GM12874 (cell line): ENCODE measurements around the gene MAN2B1.

Experiments used
- TF ChIP-seq, protein P1 (sequence below): IDR thresholded peaks from 2 replicates; pipeline ENCODE4 v1.5.1; 2011; ENCODE audit warnings: low read depth, mild to moderate bottlenecking, control low read depth, low read length, moderate library complexity; ENCODE audit not compliant: insufficient read depth

The MAN2B1 gene

DNA sequence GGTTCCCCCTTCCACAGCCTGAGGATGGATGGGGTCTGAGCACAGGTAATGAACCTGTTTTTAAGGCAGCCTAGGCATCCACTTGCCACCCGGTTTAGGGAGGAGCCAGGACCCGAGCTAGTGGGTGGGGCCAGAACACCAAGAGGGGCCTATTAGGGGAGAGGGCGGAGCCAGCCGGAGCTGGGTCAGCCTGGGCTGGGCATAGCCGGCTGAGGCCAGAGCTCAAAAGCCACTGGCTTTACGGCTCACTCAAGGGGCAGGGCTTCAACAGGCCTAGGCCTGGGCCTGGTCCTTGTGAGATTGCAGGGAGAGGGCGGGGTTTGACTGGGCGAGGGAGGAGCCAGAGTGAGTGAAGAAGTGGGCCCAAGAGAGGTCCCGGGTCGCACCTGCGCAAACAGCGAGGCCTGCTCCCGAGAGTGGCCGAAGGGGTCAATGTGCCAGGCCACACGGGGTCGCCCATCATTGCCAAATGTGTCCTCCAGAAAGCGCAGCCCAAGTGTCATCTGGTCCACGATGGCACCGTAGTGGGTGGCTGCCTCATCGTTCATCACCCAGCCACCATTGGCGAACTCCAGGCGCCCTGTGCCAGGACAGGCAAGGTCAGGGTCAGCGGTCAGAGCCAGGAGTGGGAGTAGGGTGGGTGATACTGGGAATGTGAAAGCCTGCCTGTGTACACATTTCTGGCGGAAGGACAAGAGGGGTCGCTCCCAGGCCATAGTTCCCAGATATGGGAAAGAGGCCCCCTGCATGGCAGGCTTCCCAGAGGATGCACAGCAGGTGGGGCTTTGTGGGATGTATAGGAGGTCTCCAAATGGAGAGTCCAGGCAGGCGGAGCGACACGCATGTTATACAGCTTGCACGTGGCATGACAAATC, 1.9 kb downstream of the MAN2B1 start:
- TF ChIP-seq, protein P1, sequence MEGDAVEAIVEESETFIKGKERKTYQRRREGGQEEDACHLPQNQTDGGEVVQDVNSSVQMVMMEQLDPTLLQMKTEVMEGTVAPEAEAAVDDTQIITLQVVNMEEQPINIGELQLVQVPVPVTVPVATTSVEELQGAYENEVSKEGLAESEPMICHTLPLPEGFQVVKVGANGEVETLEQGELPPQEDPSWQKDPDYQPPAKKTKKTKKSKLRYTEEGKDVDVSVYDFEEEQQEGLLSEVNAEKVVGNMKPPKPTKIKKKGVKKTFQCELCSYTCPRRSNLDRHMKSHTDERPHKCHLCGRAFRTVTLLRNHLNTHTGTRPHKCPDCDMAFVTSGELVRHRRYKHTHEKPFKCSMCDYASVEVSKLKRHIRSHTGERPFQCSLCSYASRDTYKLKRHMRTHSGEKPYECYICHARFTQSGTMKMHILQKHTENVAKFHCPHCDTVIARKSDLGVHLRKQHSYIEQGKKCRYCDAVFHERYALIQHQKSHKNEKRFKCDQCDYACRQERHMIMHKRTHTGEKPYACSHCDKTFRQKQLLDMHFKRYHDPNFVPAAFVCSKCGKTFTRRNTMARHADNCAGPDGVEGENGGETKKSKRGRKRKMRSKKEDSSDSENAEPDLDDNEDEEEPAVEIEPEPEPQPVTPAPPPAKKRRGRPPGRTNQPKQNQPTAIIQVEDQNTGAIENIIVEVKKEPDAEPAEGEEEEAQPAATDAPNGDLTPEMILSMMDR, result no peak

DNA sequence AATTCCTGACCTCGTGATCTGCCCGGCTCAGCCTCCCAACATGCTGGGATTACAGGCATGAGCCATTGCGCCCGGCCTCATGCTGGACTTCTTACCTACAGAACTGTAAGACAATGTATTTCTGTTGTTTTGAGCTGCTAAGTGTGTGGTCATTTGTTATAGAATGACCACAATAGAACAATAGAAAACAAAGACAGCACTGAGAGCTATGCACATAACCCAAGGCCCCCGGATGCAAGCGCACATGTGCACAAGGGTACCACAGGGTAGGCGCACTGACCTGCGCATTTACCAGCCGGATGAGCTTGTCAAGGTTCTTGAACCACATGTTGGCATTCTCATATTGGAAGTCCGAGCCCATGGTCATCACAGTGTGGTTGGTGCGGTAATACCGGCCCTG, 5.6 kb downstream of the MAN2B1 start:
- TF ChIP-seq, protein P1, result no peak

DNA sequence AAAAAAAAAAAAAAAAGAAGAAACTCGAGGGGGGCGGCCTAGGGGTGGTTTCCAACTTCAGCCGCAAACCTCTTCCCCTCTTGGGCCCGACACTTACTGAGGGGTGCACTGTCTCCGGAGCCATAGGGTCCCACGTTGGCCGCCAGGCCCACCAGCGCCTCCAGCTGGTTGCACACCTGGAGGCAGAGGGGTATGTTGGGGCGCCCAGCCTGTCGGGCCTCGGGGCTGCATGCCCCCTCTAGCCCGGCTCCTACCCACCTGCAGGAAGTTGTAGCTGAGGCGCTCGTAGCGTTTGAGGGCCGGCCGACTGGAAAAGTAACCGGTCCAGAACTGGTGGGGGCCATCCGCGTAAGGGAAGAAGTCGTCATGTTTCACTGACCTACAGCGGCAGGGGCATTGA, 8.6 kb downstream of the MAN2B1 start:
- TF ChIP-seq, protein P1, result peak; percentile 27; the same call in 1 of the 2 replicates

DNA sequence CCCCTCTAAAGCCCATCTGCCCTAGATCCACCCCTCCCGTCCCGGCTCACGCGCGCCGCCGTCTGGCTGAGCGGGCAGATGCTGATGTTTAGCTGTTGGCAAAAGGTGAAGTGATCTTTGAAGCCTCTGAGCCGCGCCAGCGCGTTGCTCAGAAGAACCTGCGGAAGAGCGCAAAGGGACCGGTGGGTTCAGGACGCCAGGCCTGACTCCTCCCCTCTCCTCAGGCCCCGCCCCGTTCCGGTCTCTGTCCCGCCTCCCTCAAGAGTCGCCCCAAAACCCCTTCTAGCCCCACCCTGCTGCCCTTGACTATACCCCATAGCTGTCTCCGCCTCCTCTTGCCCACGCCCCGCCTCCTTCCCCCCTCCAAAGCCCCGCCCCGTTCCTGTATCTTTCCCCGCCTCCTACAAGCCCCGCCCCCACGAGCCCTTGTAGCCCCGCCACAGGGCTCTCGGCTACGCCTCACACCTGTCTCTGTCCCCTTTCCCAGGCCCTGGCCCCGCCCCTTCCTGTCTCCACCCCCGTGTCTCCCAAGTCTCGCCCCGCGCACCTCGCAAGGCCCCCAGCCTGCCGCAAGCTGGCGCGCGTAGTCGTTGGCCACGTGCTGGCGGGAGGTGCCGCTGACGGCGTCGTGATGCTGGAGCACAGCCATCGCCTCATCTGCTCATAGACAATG, 9.5 kb downstream of the MAN2B1 start:
- TF ChIP-seq, protein P1, result no peak

DNA sequence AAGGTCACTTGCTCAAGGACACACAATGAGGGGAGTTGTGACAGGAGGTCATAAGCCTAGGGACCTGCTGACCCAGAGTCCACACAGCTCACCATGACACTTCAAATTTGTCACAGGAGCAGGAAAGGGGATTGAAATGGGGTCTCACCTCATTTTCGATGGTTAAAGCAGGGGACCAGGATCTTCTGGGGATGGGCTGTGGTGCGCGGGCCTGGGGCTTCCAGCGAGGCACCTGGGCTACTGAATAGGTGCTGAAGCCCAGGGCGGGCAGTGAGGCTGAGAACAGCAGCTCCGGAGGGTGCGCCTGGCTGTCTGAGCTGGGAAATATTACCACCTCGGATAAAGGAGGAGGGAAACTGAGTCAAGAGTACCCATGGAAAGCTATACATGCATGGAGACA, 11.0 kb downstream of the MAN2B1 start:
- TF ChIP-seq, protein P1, result no peak

DNA sequence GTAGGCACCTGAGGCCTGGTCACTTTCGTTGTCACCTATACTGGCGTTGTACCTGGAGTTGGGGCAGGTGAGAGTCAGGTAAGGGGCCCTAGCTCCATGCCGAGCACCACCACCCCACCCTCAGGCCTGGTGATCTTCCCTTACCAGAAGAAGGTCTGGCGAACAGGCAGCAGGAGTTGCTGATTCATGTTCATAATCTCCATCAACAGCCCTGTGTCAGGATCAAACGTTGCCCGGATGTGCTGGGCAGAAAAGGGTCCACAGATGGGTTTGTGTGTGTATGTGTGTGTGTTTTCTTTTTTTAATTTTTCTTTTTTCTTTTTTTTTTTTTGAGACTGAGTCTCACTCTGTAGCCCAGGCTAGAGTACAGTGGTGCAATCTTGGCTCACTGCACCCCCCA, 14.3 kb downstream of the MAN2B1 start:
- TF ChIP-seq, protein P1, result no peak

DNA sequence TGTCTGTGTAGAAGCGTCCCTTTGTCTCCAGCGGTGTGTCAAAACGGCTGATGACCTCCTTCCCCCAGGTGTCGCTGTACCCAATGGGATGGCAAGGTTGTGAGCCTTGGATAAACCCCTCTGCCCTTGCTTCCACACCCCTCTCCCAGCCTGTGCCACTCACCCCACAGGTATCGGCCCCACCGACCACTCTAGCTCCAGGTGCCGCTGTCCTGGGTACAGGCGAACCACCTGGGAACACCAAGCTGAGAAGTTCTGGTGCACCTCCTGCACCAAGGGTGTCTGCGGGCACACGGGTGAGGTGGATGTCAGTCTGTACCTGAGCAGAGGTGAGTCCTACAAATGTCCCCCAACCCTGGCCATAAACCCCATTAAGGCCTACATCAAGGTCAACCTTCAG, 16.6 kb downstream of the MAN2B1 start:
- TF ChIP-seq, protein P1, result no peak
